ENCODE data around the gene FBXL16.
A peak's percentile ranks its signal among the peaks of the same experiment; 100 is the strongest.

Gene FBXL16

DNA sequence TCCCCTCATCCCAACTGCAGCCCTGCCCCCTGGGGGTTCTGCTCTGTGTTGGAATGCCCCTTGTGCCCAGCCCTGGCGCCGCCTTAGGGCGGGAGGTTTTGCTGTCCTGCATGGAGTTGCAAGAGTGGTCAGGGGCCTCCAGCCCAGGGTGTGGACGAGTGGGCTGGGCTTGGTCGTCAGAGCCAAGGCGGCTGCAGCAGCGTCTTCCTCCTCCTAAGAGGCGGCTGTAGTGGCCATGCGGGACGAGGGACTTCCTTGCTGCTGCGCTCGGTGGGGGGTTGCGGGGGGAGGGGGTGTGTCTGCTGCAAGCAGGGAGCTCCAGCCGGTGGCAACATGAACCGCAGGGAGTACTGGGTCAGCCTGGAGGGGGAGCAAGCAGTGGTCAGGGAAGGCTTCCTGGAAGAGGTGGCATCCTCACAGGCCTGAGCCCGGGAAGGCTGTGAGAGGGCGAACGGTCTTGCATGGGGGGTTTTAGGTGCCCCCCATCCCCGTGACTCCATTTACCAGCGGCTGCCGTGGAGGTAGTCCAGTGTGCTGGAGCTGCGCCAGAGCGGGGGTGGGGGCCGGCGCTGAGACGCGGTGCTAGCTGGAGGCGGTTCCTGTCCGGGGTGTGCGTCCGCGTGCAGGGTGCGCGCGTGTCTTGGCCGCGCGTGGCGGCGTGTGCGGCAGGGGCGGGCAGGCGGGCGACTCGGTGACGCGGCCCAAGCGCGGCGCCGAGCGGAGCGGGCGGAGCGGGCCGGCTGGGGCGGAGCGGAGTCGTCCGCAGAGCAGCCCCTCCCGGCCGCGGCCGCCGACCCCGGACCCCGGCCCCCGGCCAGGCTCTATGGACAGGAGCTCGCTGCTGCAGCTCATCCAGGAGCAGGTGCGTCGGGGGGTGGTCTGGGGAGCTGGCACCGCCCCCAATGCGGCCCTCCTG lies 30.4 kb downstream of the FBXL16 start, which contains the start of gene RHBDL1:
TSS of gene RHBDL1 (plus strand) at position 704 of the 916 bp plus-strand sequence. CDS start at position 824, 120 bp downstream.
- H3K4me3 ChIP-seq (ENCODE audit: low read length), result peak within 1 kb of the TSS; percentile 32
- H3K9ac ChIP-seq (ENCODE audit: low read length), result no peak within 1 kb of the TSS
- peaks cover 3% of the 10 kb centered on the region for H3K4me1 ChIP-seq (ENCODE audit: control insufficient read depth, low read depth, low read length)
- no peaks in the 10 kb centered on the region for H3K9me3 ChIP-seq (ENCODE audit: control insufficient read depth, low read depth, low read length)
- H3K27me3 ChIP-seq (ENCODE audit: control insufficient read depth, insufficient read depth, low read length), result no peaks in the 10 kb centered on the region
- no peak within 1 kb of the TSS for H3K27ac ChIP-seq (ENCODE audit: low read length)
- peaks cover 36% of the 10 kb centered on the region for H3K36me3 ChIP-seq (ENCODE audit: control insufficient read depth, low read depth, low read length)

DNA sequence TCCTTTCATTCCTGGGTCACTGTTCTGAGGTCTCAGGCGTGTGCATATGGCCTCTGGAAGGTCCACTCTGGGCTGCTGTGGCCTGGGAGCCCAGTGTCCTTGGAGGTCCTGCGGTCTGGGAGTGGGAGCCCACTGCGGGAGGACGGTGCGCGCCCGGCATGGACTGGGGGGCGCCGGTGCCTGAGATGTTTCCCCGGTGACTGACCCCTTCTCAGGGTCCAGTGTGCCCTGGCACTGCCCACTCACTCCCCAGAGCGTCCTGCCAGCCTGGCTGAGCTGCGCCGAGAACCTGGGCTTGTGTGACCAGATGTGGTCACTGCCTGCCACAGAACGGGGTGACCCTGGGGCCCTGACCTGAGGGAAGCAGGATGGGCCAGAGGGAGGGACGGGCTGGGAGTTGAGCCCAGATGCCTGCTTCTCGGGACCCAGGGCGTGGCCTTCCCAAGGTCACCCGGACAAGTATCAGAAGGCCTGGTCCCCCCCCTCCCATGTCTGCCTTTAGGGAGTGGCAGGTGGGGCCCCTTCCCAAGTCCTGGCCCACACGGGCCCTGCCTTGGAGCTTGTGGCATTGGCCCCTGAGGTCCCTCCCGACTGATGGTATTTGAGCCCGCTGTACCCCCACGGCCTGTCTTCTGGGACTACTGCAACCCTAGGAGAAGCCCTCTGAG lies 31.3 kb downstream of the FBXL16 start:
- Histone ChIP-seq H3K36me3 (ENCODE audit: control insufficient read depth, low read depth, low read length) (peaks cover 45% of the 10 kb centered on the region), H3K4me3 (ENCODE audit: low read length) (peak overlapping the region; percentile 32), H3K27ac (ENCODE audit: low read length) (no peak overlapping the region), H3K9ac (ENCODE audit: low read length) (no peak overlapping the region), H3K9me3 (ENCODE audit: control insufficient read depth, low read depth, low read length) (no peaks in the 10 kb centered on the region), H3K27me3 (ENCODE audit: control insufficient read depth, insufficient read depth, low read length) (no peaks in the 10 kb centered on the region), H3K4me1 (ENCODE audit: control insufficient read depth, low read depth, low read length) (peaks cover 3% of the 10 kb centered on the region)

DNA sequence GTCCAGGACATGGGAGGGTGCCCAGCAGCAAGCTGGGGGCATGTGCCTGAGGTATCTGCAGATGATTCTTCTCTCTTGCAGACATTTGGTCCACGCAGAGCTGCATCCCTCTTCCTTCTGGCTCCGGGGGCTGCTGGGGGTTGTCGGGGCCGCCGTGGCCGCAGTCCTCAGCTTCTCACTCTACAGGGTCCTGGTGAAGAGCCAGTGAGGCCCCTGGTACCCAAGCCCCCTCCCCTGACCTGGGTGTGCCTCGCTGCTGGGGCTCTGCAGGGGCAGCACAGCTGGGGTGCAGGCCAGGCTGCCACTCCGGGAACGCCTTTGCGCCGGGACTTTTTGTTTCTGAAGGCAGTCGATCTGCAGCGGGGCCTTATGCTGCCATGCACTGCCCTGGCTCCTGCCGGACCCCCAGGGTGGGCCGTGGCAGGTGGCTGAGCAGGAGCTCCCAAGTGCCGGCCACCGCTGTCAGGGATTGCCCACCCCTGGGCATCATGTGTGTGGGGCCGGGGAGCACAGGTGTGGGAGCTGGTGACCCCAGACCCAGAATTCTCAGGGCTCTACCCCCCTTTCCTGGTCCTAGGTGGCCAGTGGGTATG lies 32.1 kb downstream of the FBXL16 start:
- Histone ChIP-seq H3K9ac (ENCODE audit: low read length) (no peak overlapping the region), H3K27me3 (ENCODE audit: control insufficient read depth, insufficient read depth, low read length) (no peaks in the 10 kb centered on the region), H3K9me3 (ENCODE audit: control insufficient read depth, low read depth, low read length) (no peaks in the 10 kb centered on the region), H3K4me3 (ENCODE audit: low read length) (no peak overlapping the region), H3K36me3 (ENCODE audit: control insufficient read depth, low read depth, low read length) (peaks cover 45% of the 10 kb centered on the region), H3K4me1 (ENCODE audit: control insufficient read depth, low read depth, low read length) (peaks cover 3% of the 10 kb centered on the region), H3K27ac (ENCODE audit: low read length) (no peak overlapping the region)

GRCh38 chr16:672851-673250 lies 32.8 kb downstream of the FBXL16 start:
- Histone ChIP-seq H3K9me3 (ENCODE audit: control insufficient read depth, low read depth, low read length) (no peaks in the 10 kb centered on the region), H3K4me3 (ENCODE audit: low read length) (no peak overlapping the region), H3K9ac (ENCODE audit: low read length) (no peak overlapping the region), H3K27me3 (ENCODE audit: control insufficient read depth, insufficient read depth, low read length) (no peaks in the 10 kb centered on the region), H3K27ac (ENCODE audit: low read length) (no peak overlapping the region), H3K4me1 (ENCODE audit: control insufficient read depth, low read depth, low read length) (peaks cover 3% of the 10 kb centered on the region), H3K36me3 (ENCODE audit: control insufficient read depth, low read depth, low read length) (peaks cover 45% of the 10 kb centered on the region)

GRCh38 chr16:672371-672770 lies 33.2 kb downstream of the FBXL16 start:
- H3K4me3 ChIP-seq (ENCODE audit: low read length), result no peak overlapping the region
- no peak overlapping the region for H3K9ac ChIP-seq (ENCODE audit: low read length)
- H3K27ac ChIP-seq (ENCODE audit: low read length), result no peak overlapping the region
- H3K4me1 ChIP-seq (ENCODE audit: control insufficient read depth, low read depth, low read length), result peaks cover 3% of the 10 kb centered on the region
- no peaks in the 10 kb centered on the region for H3K9me3 ChIP-seq (ENCODE audit: control insufficient read depth, low read depth, low read length)
- H3K27me3 ChIP-seq (ENCODE audit: control insufficient read depth, insufficient read depth, low read length), result no peaks in the 10 kb centered on the region
- H3K36me3 ChIP-seq (ENCODE audit: control insufficient read depth, low read depth, low read length), result peaks cover 45% of the 10 kb centered on the region

- Histone ChIP-seq H3K27me3 (ENCODE audit: control insufficient read depth, insufficient read depth, low read length) (no peaks in the 10 kb centered on the region), H3K9me3 (ENCODE audit: control insufficient read depth, low read depth, low read length) (no peaks in the 10 kb centered on the region), H3K9ac (ENCODE audit: low read length) (no peak overlapping the region), H3K4me1 (ENCODE audit: control insufficient read depth, low read depth, low read length) (peaks cover 3% of the 10 kb centered on the region), H3K36me3 (ENCODE audit: control insufficient read depth, low read depth, low read length) (peaks cover 45% of the 10 kb centered on the region), H3K4me3 (ENCODE audit: low read length) (no peak overlapping the region), H3K27ac (ENCODE audit: low read length) (no peak overlapping the region)
These were observed 34.1 kb downstream of the FBXL16 start for GRCh38 chr16:671353-672131.

DNA sequence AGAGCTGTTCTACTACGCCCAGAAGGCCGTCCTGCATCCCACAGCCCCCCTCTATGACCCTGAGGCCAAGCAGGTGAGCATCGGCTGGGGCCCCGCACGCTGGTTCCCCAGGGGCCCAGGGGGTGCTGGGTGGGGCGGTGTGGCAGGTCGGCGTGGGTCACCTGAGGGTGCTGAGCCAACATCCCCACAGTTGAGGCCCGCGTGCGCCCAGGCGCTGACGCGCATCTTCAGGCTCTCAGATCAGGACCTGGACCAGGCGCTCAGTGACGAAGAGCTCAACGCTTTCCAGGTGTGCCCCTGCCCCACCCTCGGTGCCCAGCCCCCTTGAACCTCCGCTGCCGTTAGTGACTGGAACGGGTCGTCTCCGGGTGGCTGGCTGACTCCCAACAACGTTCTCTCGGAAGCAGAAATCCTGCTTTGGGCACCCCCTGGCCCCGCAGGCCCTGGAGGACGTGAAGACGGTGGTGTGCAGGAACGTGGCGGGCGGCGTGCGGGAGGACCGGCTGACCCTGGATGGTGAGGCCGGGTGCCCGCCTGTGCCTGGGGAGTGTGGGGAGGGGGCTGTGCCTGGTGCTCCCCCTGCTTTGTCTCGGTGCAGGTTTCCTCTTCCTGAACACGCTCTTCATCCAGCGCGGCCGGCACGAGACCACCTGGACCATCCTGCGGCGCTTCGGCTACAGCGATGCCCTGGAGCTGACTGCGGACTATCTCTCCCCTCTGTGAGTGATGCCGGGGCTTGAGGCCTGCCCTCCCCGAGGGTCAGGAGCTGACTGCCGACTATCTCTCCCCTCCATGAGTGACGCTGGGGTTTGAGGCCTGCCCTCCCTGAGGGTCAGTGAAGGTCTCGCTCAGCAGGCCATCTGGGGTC lies 34.9 kb downstream of the FBXL16 start:
- Histone ChIP-seq H3K4me3 (ENCODE audit: low read length) (no peak overlapping the region), H3K4me1 (ENCODE audit: control insufficient read depth, low read depth, low read length) (peaks cover 3% of the 10 kb centered on the region), H3K9ac (ENCODE audit: low read length) (no peak overlapping the region), H3K9me3 (ENCODE audit: control insufficient read depth, low read depth, low read length) (no peaks in the 10 kb centered on the region), H3K27ac (ENCODE audit: low read length) (no peak overlapping the region), H3K27me3 (ENCODE audit: control insufficient read depth, insufficient read depth, low read length) (no peaks in the 10 kb centered on the region), H3K36me3 (ENCODE audit: control insufficient read depth, low read depth, low read length) (peaks cover 45% of the 10 kb centered on the region)

DNA sequence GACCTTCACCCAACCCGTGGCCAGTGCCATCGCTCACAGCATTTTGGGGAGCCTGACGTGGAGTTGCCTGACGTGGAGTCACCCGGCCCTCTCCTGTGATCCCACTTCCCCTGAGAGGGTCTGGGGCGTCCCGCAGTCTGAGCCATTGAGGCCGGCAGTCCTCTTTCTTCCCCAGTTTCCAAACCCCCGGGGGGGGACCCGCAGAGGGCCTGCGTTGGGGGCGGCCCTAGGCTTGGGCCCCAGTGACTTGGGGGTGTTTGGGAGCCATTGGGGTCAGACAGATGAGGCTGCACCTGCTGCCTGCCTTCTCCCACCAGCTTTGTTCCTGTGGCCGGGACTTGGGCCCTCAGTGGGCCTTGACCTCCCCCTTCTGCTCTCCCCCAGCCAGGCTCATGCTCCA lies 35.9 kb downstream of the FBXL16 start:
- Histone ChIP-seq H3K4me3 (ENCODE audit: low read length) (no peak overlapping the region), H3K27ac (ENCODE audit: low read length) (no peak overlapping the region), H3K9me3 (ENCODE audit: control insufficient read depth, low read depth, low read length) (no peaks in the 10 kb centered on the region), H3K27me3 (ENCODE audit: control insufficient read depth, insufficient read depth, low read length) (no peaks in the 10 kb centered on the region), H3K9ac (ENCODE audit: low read length) (no peak overlapping the region), H3K36me3 (ENCODE audit: control insufficient read depth, low read depth, low read length) (peaks cover 45% of the 10 kb centered on the region), H3K4me1 (ENCODE audit: control insufficient read depth, low read depth, low read length) (peaks cover under 1% of the 10 kb centered on the region)

DNA sequence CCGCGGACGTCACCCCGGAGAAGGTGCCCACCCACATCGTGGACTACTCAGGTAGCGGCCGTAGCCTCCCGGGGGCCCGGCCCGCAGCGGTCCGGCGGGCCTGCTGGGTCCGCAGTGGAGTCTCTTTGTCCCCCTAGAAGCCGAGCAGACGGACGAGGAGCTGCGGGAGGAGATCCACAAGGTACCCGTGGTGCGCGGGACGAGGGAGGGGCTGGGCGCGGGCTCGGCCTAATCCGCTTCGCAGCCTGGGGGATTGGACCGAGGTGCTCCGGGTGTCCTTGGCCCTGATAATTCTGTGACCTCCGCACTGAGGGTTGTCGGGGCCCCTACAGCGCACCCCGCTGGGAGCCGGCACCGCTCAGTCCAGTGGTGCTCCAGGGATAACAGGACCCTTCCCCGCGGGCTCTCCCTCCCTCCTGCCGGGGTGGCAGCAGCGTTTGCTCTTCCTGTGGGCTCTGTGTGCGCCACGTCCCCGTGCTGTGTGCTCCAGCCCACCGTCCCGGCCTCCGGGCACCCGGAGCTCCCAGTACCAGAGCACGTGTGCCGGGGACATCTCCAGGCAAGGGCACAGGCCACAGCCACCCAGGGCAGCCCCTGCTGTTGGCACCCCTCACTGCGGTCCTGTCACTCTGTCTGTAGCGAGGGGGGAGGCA lies 37.0 kb downstream of the FBXL16 start:
- Histone ChIP-seq H3K4me3 (ENCODE audit: low read length) (peak overlapping the region; percentile 82), H3K9me3 (ENCODE audit: control insufficient read depth, low read depth, low read length) (no peaks in the 10 kb centered on the region), H3K27me3 (ENCODE audit: control insufficient read depth, insufficient read depth, low read length) (no peaks in the 10 kb centered on the region), H3K36me3 (ENCODE audit: control insufficient read depth, low read depth, low read length) (peaks cover 41% of the 10 kb centered on the region), H3K27ac (ENCODE audit: low read length) (no peak overlapping the region), H3K9ac (ENCODE audit: low read length) (peak overlapping the region; percentile 72), H3K4me1 (ENCODE audit: control insufficient read depth, low read depth, low read length) (no peaks in the 10 kb centered on the region)

- Histone ChIP-seq H3K27me3 (ENCODE audit: control insufficient read depth, insufficient read depth, low read length) (no peaks in the 10 kb centered on the region), H3K4me3 (ENCODE audit: low read length) (peak within 1 kb of the TSS; percentile 82), H3K36me3 (ENCODE audit: control insufficient read depth, low read depth, low read length) (peaks cover 34% of the 10 kb centered on the region), H3K27ac (ENCODE audit: low read length) (no peak within 1 kb of the TSS), H3K9me3 (ENCODE audit: control insufficient read depth, low read depth, low read length) (no peaks in the 10 kb centered on the region), H3K4me1 (ENCODE audit: control insufficient read depth, low read depth, low read length) (no peaks in the 10 kb centered on the region), H3K9ac (ENCODE audit: low read length) (peak within 1 kb of the TSS; percentile 72)
These were observed 37.7 kb downstream of the FBXL16 start, which contains the start of gene RHOT2 for GRCh38 chr16:667780-668518. Gene RHOT2, plus strand, starts transcription at chr16:668132. Its CDS starts 68 bp downstream, at chr16:668200.

Measured in iPS-18a (cell line).